BE2C (cell line): ENCODE measurements around the gene ADPRM.

Source experiments
- DNase-seq: peaks from one replicate; pipeline ENCODE4 v3.0.0-alpha.2; 2020
- H3K27me3 ChIP-seq: fragments of 250-450 bp; sonication (Bioruptor Pico); 2 replicates; pipeline ENCODE4 v1.5.1; 2020; ENCODE audit warnings: mild to moderate bottlenecking
- H3K36me3 ChIP-seq: fragments of 250-450 bp; sonication (Bioruptor Pico); 2 replicates; pipeline ENCODE4 v1.5.1; 2020; ENCODE audit warnings: mild to moderate bottlenecking
- H3K4me1 ChIP-seq: fragments of 250-450 bp; sonication (Bioruptor Pico); 2 replicates; pipeline ENCODE4 v1.5.1; 2020
- H3K4me3 ChIP-seq: 2 replicates; pipeline ENCODE4 v1.5.1; 2011; ENCODE audit warnings: low read depth, low read length
- H3K9me3 ChIP-seq: fragments of 250-450 bp; sonication (Bioruptor Pico); 2 replicates; pipeline ENCODE4 v1.5.1; 2020
- TF ChIP-seq, protein P1 (sequence below): IDR thresholded peaks from 2 replicates; pipeline ENCODE4 v1.5.1; 2012; ENCODE audit warnings: mild to moderate bottlenecking, low read depth, low read length

ADPRM gene

DNA sequence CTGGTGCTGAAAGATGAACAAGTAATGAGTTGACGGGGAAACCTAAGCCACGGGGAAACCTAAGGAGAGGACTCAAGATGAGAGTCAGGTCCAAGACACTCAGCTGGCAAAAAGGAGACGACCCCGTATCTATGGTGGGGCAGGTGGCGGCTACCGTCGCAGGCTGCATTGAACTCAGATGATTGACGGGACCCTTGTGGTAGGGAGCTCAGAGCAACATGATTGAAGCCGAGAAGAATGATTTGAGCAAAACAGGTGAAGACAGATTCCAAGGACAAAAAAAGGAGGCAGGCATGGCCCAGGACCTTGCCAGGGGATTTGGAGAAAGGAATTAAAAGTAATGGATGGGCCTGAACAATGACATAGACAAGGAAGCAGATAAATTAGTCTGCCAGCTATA lies 32.8 kb upstream of the ADPRM start:
- TF ChIP-seq, protein P1, sequence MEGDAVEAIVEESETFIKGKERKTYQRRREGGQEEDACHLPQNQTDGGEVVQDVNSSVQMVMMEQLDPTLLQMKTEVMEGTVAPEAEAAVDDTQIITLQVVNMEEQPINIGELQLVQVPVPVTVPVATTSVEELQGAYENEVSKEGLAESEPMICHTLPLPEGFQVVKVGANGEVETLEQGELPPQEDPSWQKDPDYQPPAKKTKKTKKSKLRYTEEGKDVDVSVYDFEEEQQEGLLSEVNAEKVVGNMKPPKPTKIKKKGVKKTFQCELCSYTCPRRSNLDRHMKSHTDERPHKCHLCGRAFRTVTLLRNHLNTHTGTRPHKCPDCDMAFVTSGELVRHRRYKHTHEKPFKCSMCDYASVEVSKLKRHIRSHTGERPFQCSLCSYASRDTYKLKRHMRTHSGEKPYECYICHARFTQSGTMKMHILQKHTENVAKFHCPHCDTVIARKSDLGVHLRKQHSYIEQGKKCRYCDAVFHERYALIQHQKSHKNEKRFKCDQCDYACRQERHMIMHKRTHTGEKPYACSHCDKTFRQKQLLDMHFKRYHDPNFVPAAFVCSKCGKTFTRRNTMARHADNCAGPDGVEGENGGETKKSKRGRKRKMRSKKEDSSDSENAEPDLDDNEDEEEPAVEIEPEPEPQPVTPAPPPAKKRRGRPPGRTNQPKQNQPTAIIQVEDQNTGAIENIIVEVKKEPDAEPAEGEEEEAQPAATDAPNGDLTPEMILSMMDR, result no peak
- H3K4me1 ChIP-seq, result no peaks in the 10 kb centered on the region
- no peaks in the 10 kb centered on the region for H3K36me3 ChIP-seq
- no peak overlapping the region for H3K4me3 ChIP-seq
- H3K27me3 ChIP-seq, result no peaks in the 10 kb centered on the region
- no peak for DNase-seq
- H3K9me3 ChIP-seq, result no peaks in the 10 kb centered on the region

DNA sequence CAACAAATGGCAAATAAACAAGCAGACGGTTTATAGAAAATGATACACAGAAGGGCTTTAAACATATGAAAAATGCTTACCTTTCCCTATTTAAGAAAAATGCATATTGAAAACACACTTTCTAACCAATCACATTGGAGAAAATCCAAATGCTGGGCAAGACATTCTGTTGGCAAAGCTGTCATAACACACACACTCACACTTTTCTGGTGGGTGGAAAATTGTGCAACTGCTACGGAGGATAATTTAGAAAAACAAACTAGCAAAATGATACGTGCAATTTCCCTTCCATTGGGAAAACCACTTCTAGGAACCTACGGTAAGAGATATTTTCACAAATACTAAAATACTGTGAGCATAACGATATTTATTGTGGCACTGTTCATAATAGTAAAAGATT lies 30.5 kb upstream of the ADPRM start:
- no peaks in the 10 kb centered on the region for H3K36me3 ChIP-seq
- no peaks in the 10 kb centered on the region for H3K4me1 ChIP-seq
- H3K27me3 ChIP-seq, result no peaks in the 10 kb centered on the region
- DNase-seq, result no peak
- no peak overlapping the region for H3K4me3 ChIP-seq
- TF ChIP-seq, protein P1, result no peak
- no peaks in the 10 kb centered on the region for H3K9me3 ChIP-seq

DNA sequence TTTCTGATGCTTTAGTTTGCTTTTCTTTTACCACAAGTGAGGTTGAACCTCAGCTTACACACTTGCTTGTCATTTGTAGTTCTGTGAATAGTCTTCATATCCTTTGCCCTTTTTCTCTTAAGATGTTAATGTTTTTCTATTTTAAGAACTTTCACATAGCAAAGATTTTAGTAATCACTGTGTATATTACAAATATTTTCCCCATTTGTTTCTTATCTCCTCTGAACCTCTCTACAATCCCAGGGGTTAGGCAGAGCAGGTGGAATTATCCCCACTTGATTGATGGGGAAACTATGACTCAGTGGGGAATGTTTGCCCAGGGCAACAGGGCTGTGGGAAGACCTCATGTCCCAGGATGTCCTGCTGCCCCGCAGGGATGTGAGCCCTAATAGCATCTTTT lies 28.6 kb upstream of the ADPRM start:
- H3K27me3 ChIP-seq, result no peaks in the 10 kb centered on the region
- TF ChIP-seq, protein P1, result no peak
- H3K36me3 ChIP-seq, result no peaks in the 10 kb centered on the region
- H3K9me3 ChIP-seq, result no peaks in the 10 kb centered on the region
- no peak for DNase-seq
- no peaks in the 10 kb centered on the region for H3K4me1 ChIP-seq
- H3K4me3 ChIP-seq, result no peak overlapping the region

DNA sequence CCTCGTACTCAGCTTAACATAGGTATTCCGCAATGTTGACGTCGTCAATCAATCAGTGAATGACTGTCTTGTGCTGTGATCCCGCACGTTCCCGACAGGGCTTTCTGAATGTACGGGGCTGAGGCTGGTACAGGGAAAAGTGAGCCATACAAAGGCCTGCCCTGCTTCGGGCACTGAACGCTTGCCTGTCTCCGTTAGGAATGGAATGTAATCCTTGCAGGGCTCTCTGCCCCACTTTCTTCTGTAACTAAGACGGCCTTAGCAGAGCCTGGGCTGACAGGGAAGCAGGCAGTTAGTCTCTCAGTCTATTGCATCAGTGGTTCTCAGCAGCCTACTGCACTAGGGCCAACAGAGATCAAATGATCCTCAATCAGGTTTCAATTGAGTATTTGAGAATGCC lies 24.1 kb upstream of the ADPRM start:
- Histone ChIP-seq H3K4me3 (no peak overlapping the region), H3K4me1 (no peaks in the 10 kb centered on the region), H3K36me3 (no peaks in the 10 kb centered on the region), H3K27me3 (no peaks in the 10 kb centered on the region), H3K9me3 (no peaks in the 10 kb centered on the region)
- no peak for DNase-seq
- TF ChIP-seq, protein P1, result no peak

DNA sequence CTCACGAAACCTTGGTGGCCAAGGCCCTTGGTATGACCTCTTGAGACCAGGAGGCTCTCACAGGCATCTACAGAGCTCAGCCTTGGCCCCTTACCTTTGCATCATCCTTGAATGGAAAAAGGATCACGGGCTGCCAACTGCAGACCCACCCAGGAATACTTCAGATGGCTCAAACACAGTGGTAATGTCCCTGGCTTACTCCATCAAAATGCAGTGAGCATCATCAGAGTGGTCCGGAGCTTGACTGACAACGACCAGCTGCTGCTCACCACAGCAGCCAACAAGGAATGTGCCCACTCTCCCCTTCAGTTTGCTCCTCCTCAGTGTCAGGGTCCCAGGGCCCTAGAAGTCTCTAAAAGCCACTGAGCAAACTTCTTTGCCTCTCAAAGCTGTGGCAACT lies 22.7 kb upstream of the ADPRM start:
- H3K9me3 ChIP-seq, result no peaks in the 10 kb centered on the region
- no peaks in the 10 kb centered on the region for H3K36me3 ChIP-seq
- TF ChIP-seq, protein P1, result no peak
- DNase-seq, result no peak
- H3K4me3 ChIP-seq, result no peak overlapping the region
- H3K27me3 ChIP-seq, result no peaks in the 10 kb centered on the region
- no peaks in the 10 kb centered on the region for H3K4me1 ChIP-seq

DNA sequence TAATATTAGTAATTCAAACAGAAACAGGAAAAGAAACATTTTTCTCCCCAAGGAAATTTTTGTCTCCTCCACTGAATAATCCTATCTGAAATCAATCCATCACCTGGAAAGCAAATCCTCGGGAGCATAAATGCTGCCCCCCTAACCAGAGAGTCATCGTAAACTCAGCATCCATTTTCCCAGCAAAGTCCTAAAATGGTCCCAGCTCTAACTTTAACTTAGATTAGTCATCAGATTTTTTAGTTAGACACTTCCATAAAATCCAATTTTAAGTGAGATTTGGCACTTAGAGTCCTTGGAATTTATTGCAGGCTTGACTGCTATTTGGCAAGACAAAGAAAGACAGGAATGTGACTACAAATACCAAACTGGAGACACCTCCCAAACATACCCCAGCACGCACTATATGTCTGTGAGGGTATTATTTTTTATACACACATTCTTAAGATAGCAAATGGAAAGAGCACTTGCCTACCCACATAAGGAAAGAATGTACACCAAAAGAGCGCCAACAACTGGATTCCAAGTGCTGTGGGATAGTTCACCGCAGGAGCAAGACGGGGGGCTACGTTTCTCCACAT lies 15.4 kb upstream of the ADPRM start:
- Histone ChIP-seq H3K27me3 (no peaks in the 10 kb centered on the region), H3K9me3 (no peaks in the 10 kb centered on the region), H3K4me1 (no peaks in the 10 kb centered on the region), H3K4me3 (no peak overlapping the region), H3K36me3 (peaks cover 10% of the 10 kb centered on the region)
- TF ChIP-seq, protein P1, result no peak
- DNase-seq, result no peak
